ENCODE measurements around the gene ERG28.

The ERG28 gene

GRCh38 chr14:75609606-75610475 is 50.8 kb downstream of the ERG28 start:
- TF ChIP-seq CTCF (IDR thresholded peaks at IDR 0.05; ENCODE audit: low read depth, low read length): no peak
- H3K4me3 ChIP-seq (ENCODE audit: low read depth, low read length): no peak overlapping the region

- H3K4me3 ChIP-seq (ENCODE audit: low read depth, low read length): no peak overlapping the region
- TF ChIP-seq CTCF (IDR thresholded peaks at IDR 0.05; ENCODE audit: low read depth, low read length): no peak
Observed at GRCh38 chr14:75609116-75609515, 51.6 kb downstream of the ERG28 start.

- no peak for TF ChIP-seq CTCF (IDR thresholded peaks at IDR 0.05; ENCODE audit: low read depth, low read length)
- no peak overlapping the region for H3K4me3 ChIP-seq (ENCODE audit: low read depth, low read length)
Observed at GRCh38 chr14:75607842-75608640, 52.6 kb downstream of the ERG28 start.

GRCh38 chr14:75607044-75607443 is 53.6 kb downstream of the ERG28 start:
- H3K4me3 ChIP-seq (ENCODE audit: low read depth, low read length): no peak overlapping the region
- TF ChIP-seq CTCF (IDR thresholded peaks at IDR 0.05; ENCODE audit: low read depth, low read length): no peak

- H3K4me3 ChIP-seq (ENCODE audit: low read depth, low read length): no peak overlapping the region
- no peak for TF ChIP-seq CTCF (IDR thresholded peaks at IDR 0.05; ENCODE audit: low read depth, low read length)
Observed at GRCh38 chr14:75605916-75606315, 54.8 kb downstream of the ERG28 start.

GRCh38 chr14:75604979-75605851 is 55.5 kb downstream of the ERG28 start:
- TF ChIP-seq CTCF (IDR thresholded peaks at IDR 0.05; ENCODE audit: low read depth, low read length): no peak
- no peak overlapping the region for H3K4me3 ChIP-seq (ENCODE audit: low read depth, low read length)
